Tongue (tissue), 2 donors: ENCODE data around the gene ATG4A. TPM values are rescaled to one million over a fixed set of nuclear protein-coding genes. Genes with fewer than 3 reads are reported as not detected.

Source experiments
- DNase-seq: peaks from one replicate; pipeline ENCODE4 v3.0.0-alpha.2; 2015
- total RNA-seq: library from RNA; depleted of rRNA; stranded (reverse); fragments of >200 nt; gene quantifications from one replicate; pipeline ENCODE4 v1.2.3, GENCODE V29; 2014

ATG4A gene
- total RNA-seq, 1 donor from 2014 or later: 20.6 TPM

GRCh38 chrX:108169768-108170167, 78.2 kb downstream of the ATG4A start:
- DNase-seq: no peak

DNA sequence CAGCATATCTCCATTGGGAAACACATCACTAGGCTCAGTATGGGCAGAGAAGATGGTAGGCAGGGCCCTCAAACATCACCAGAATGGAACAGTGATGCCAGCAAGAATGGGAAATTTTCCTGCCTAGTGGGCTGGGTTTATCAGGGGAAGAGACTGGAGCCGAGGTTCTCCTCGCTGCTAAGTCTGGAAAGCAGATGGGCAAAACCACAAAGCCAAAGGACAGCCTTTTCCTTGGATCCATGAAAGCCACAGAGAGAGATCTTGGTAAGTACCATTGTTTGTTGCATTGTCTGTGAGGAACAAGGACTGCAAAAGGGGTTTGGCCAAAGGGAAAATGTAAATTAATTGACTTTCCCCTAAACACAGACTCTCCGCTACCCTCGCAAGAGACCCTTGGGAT, 80.1 kb downstream of the ATG4A start:
- DNase-seq: no peak

DNA sequence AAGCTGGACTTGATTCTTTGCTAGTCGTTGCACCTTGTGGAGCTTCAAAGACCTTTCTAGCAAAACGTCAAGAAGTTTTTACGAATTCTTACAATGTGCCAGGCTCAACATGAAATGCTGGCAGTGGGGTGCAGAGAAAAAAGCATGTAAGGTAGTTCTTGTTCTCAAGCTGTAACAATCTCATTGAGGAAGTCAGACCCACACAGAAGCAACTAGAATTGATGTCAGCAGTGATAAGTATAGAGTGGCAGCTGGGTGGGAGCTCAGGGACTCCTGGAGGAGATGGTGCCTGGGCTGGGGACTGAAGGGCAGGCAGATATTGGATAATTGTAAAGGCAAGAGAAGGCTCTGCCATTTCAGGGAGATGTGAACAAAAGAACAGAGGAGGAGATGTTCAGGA, 82.3 kb downstream of the ATG4A start:
- DNase-seq: no peak

GRCh38 chrX:108177351-108178142, 86.0 kb downstream of the ATG4A start:
- DNase-seq: peak; percentile 1

DNA sequence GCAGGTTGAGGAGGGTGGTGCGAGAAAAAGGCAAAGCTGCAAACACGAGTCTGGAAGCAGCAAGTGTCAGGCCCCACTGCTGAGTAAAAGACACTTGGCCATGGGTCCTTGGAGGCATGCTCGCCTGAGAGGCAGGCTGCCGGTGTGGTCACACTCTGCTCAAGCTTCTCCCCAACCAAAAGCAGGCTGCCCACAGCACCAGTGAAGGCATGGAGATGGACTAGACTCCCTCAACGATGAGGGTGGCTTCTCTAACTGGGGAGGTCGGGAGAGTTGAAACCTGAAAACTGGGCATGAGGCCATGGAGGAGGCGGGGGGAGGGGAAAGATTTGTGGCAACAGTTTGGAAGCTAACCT, 86.5 kb downstream of the ATG4A start:
- no peak for DNase-seq

- DNase-seq: no peak
Measured at GRCh38 chrX:108186811-108187210, 95.2 kb downstream of the ATG4A start.

- no peak for DNase-seq
Measured at GRCh38 chrX:108198420-108198819, 106.8 kb downstream of the ATG4A start.

DNA sequence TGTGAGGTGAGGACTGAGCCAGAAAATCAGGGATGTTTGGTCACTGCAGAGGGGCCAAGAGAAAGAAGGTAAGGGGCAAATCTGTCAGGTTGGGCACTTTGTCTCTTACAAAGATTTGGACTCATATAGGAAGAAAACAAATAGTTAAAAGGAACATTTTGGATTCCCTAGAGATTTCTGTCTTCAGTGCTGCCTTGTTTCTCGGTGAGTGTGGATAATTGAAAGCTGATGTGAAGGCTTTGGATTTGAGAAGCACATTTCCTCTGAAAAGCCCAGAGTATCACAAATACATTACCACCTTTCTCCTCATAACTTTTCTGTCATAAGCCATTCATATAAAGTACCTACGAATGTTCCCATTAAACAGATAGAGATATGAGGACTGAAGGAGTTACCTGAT, 107.5 kb downstream of the ATG4A start:
- no peak for DNase-seq

GRCh38 chrX:108199691-108200090, 108.1 kb downstream of the ATG4A start:
- DNase-seq: peak; percentile 45

GRCh38 chrX:108203540-108203939, 112.0 kb downstream of the ATG4A start:
- DNase-seq: no peak

Other genes with a start within 250 kb of the ATG4A start
- gene TEX13B, start 109.4 kb upstream of the ATG4A start, total RNA-seq: not detected
- not detected for gene VSIG1, start 46.7 kb upstream of the ATG4A start, total RNA-seq
- gene PSMD10, start 236 bp upstream of the ATG4A start, total RNA-seq: 59.2 TPM